ENCODE results near the gene TCF7. TPM values are rescaled to one million over a fixed set of nuclear protein-coding genes. Genes with fewer than 3 reads are reported as not detected.

TCF7 gene
- total RNA-seq, 1 donor: 3.3 TPM

DNA sequence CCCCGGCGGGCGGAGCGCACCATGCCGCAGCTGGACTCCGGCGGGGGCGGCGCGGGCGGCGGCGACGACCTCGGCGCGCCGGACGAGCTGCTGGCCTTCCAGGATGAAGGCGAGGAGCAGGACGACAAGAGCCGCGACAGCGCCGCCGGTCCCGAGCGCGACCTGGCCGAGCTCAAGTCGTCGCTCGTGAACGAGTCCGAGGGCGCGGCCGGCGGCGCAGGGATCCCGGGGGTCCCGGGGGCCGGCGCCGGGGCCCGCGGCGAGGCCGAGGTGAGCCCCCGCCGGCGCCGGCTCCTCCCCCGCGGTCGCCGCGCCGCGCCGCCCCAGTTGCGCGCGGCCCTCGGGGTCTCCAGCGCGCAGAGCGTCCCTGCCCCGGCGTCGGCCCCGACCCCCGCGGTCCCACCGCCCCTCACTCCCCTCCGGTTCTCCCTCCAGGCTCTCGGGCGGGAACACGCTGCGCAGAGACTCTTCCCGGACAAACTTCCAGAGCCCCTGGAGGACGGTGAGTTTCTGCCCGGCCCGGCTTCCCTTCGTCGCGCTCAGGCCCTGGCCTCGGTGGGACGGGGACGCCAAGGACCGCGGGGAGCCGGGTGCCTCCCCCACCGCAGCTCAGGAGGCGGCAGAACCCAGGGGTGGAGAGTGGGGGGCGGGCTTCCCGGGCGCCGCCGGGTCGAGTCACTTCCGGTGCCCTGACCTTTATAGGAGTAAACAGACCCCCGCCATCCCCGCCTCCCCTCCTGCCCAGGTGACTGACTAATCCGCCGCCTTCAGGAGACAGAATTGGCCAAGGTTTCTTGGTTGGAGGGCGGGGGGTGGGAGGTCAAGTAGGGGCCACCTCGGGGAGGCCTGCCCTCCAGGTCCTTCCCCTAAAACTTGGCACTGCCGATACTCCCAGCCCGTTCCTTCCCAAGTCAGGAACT lies 665 bp downstream of the TCF7 start:
- H3K9me3 ChIP-seq (ENCODE audit: low read depth, low read length): no peaks in the 10 kb centered on the region
- H3K27ac ChIP-seq (ENCODE audit: low read depth, low read length): no peak overlapping the region
- H4K20me1 ChIP-seq (ENCODE audit: insufficient read depth, low read length): peaks cover 9% of the 10 kb centered on the region
- peak; percentile 93 for DNase-seq (ENCODE audit: insufficient read length, low spot score, missing footprints)
- peaks cover 15% of the 10 kb centered on the region for H3K4me1 ChIP-seq (ENCODE audit: insufficient read depth, low read length)
- TF ChIP-seq CTCF (IDR thresholded peaks at IDR 0.05; ENCODE audit: extremely low read depth, low read depth, low read length): no peak
- H3K4me2 ChIP-seq (ENCODE audit: insufficient read depth, low read length): peak overlapping the region; percentile 72
- H3K36me3 ChIP-seq (ENCODE audit: insufficient read depth, low read length): peaks cover under 1% of the 10 kb centered on the region
- no peak overlapping the region for H2AFZ ChIP-seq (ENCODE audit: low read length)
- no peaks in the 10 kb centered on the region for H3K27me3 ChIP-seq (ENCODE audit: insufficient read depth, low read length)
- peak overlapping the region; percentile 78 for H3K4me3 ChIP-seq (ENCODE audit: insufficient read depth, low read length)
- peaks cover 4% of the 10 kb centered on the region for H3K79me2 ChIP-seq (ENCODE audit: insufficient read depth, low read length)

GRCh38 chr5:134115806-134116175 lies 1.3 kb downstream of the TCF7 start:
- Histone ChIP-seq H2AFZ (ENCODE audit: low read length) (no peak overlapping the region), H4K20me1 (ENCODE audit: insufficient read depth, low read length) (peaks cover 9% of the 10 kb centered on the region), H3K4me1 (ENCODE audit: insufficient read depth, low read length) (peaks cover 15% of the 10 kb centered on the region), H3K79me2 (ENCODE audit: insufficient read depth, low read length) (peaks cover 4% of the 10 kb centered on the region), H3K9me3 (ENCODE audit: low read depth, low read length) (no peaks in the 10 kb centered on the region), H3K27ac (ENCODE audit: low read depth, low read length) (no peak overlapping the region), H3K27me3 (ENCODE audit: insufficient read depth, low read length) (no peaks in the 10 kb centered on the region), H3K4me3 (ENCODE audit: insufficient read depth, low read length) (peak overlapping the region; percentile 78), H3K36me3 (ENCODE audit: insufficient read depth, low read length) (peaks cover 7% of the 10 kb centered on the region), H3K4me2 (ENCODE audit: insufficient read depth, low read length) (peak overlapping the region; percentile 72)
- peak; percentile 95 for DNase-seq (ENCODE audit: insufficient read length, low spot score, missing footprints)
- TF ChIP-seq CTCF (IDR thresholded peaks at IDR 0.05; ENCODE audit: extremely low read depth, low read depth, low read length): no peak

- Histone ChIP-seq H3K79me2 (ENCODE audit: insufficient read depth, low read length) (peaks cover 4% of the 10 kb centered on the region), H3K9me3 (ENCODE audit: low read depth, low read length) (no peaks in the 10 kb centered on the region), H3K4me3 (ENCODE audit: insufficient read depth, low read length) (no peak overlapping the region), H3K36me3 (ENCODE audit: insufficient read depth, low read length) (peaks cover 7% of the 10 kb centered on the region), H3K27ac (ENCODE audit: low read depth, low read length) (no peak overlapping the region), H3K4me2 (ENCODE audit: insufficient read depth, low read length) (peak overlapping the region; percentile 72), H2AFZ (ENCODE audit: low read length) (no peak overlapping the region), H4K20me1 (ENCODE audit: insufficient read depth, low read length) (peaks cover 9% of the 10 kb centered on the region), H3K4me1 (ENCODE audit: insufficient read depth, low read length) (peaks cover 15% of the 10 kb centered on the region), H3K27me3 (ENCODE audit: insufficient read depth, low read length) (no peaks in the 10 kb centered on the region)
- TF ChIP-seq CTCF (IDR thresholded peaks at IDR 0.05; ENCODE audit: extremely low read depth, low read depth, low read length): no peak
- DNase-seq (ENCODE audit: insufficient read length, low spot score, missing footprints): peak; percentile 71
These were observed 1.8 kb downstream of the TCF7 start for GRCh38 chr5:134116286-134116685.
